Ecto neural progenitor cell (in vitro differentiated cells): ENCODE measurements around the gene ZFP3.
A peak's percentile ranks its signal among the peaks of the same experiment; 100 is the strongest.
"Not testable (repeated sequence)": the region's sequence is repeated elsewhere in the genome, so short reads cannot be mapped to it uniquely, and the experiment has no call there.

ENCODE experiments used
- DNase-seq: peaks from one replicate; pipeline ENCODE4 v3.0.0-alpha.2; 2018; ENCODE audit warnings: low spot score

Gene ZFP3

DNA sequence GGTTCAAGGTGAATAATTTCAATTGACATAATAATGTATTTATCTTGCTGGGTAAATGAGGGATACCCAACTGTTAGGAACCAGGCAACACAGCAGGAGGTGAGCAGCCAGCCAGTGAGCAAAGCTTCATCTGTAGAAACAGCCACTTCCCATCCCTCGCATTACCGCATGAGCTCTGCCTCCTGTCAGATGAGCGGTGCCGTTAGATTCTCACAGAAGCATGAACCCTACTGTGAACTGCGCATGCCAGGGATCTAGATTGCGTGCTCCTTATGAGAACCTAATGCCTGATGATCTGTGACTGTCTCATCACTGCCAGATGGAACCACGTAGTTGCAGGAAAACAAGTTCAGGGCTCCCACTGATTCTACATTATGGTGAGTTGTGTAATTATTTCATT, 46.6 kb downstream of the ZFP3 start:
- peak; percentile 25 for DNase-seq

DNA sequence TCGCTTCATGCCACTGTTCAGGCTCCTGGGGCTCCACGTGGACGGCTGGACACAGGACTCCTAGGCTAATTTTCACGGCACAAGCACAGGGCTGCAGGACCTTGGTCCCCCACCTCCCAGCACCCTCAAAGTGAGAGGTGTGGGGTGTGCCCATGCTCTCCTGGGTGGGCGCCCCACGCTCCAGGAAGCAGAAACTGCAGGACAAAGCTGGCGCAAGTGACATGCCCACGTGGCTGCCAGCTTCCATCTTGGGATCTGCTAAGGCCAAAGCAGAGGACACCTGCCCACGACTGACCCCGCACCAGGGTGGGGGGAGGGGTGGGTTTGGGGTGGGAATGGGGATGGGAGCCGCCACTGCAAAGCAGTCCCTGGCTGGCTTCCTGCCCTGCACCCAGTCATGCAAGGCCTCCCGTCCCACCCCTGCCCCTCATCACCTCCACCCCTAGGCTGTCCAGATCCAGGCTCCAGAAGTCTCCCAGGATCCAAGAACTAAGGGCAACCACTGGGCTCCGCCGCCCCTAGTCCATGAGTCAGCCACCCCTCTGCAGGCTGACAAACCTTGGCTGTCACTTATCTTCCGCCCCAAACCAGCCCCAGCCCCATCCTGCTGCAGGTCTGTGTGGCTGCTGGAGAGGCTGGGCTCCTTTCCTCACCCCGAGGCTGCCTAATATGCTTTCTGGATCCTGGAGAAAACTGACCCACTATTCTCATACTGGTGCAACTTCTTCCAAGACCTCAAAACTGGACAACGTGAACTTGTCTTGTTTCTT, 48.6 kb downstream of the ZFP3 start:
- DNase-seq: peak; percentile 25

DNA sequence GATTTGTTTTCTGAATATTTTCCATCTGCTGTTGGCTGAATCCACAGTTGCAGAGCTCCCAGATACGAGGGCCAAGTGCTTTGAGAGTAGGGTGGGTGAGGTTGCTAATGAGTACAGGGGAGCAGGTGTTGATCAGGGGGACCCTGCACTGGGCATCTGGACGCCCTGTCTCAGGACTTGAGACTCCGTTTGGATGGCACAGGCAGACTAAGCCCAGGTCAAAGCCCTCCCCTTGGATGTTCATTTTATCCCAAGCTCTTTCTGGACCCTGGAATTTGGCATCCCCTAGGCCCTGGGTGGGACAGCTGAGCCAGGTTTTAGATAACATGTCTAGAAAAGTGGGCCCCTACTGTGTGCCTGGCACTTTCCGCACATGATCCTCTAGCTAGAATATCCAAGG, 49.6 kb downstream of the ZFP3 start:
- DNase-seq: peak; percentile 26

DNA sequence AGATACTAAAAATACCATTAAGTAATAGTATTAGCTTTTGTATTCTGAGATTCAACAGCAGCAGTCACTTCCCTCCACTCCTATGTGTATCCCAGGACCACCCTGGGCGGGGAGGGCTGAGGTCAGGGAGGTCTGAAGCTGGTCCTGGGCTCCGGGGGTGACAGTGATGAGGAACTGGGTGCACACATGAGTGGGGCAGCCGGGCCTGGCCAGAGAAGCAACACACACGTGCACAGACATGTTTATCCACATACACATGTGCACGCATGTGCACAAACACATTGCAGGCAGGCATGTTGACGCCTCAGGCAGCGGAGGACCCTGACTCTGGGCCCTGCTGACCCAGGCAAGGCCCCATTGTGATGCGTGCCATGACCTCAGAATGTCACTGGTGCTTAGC, 50.1 kb downstream of the ZFP3 start:
- DNase-seq: not testable (repeated sequence)

DNA sequence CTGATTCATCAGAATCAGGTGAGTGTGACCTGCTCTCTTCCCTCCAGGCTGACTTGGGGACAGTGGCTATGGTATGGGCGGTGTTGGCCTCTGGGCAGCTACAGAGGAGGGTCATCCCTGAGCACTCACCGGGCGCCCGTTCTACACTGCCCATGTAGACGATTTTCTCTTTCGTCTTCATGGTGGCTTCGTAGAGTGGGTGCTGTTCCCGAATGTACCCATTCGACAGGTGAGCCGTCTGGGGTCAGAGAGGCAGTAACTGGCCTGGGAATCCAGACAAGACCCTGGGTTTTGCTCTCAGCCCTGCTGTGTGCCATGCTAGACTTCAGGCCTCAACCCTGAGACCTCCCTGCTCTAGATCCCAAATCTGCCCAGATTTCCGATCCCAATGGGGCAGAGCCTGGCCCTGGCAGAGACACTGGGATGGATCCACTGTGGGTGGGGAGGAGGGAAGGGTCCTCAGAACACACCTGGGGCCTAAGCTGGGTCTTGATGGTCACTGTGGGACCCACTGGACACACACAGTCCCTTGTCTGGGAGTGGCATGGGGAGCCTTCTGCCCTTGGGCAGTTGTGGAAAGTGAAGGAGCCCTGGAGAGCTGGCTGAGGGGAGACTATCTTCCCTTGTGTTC, 50.8 kb downstream of the ZFP3 start:
- DNase-seq: no peak

DNA sequence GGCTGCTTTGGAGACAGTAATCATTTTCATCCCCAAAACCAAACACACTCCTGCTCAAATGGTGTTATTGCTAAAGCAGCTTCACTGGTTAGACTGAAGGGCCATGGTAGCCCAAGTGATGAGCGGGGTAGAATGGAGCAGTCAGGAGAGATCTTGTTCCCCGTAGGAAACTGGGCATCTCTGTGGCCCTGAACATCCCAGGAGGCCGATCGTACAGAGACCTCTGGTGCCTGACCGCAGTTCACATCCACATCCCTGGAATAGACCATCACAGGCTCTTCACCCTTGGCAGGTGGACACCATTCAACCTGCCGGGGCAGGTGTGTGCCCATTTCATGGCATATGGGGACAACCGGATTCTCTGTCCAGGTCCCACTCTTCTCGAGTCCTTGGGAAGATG, 51.5 kb downstream of the ZFP3 start:
- not testable (repeated sequence) for DNase-seq

DNA sequence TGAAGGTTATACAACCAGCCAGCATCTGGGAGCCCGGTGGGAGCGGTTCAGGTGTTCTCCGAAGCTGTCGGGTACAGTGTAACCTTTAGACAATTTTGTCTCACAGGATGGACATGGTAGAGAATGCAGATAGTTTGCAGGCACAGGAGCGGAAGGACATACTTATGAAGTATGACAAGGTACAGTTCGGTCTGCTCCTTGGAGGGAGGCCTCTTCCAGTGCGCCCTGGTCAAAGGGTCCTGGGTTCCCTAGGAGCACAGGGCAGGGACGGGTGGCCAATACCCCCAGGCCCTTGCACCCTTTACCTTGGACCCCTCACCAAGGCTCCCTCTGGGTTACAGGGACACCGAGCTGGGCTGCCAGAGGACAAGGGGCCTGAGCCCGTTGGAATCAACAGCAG, 52.0 kb downstream of the ZFP3 start:
- not testable (repeated sequence) for DNase-seq

DNA sequence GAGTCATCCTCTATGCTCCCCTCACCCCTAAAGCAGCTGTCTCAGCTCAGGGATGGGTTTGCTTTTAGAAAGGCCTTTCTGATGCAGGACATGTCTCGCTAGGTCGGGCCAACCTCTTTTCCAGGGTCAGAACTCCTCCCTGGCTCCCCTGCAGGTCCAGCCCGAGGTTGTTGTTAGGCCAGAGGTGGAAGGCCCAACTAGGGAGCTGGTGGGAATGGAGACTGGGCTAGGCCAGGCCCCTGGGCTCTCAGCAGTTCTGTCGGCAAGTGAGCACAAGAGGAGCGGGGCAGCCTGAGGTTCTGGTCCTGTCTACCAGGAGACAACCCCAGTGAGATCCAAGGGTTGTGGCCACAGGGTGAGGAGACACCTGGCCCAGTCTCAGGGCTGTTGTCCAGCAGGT, 52.4 kb downstream of the ZFP3 start:
- not testable (repeated sequence) for DNase-seq

DNA sequence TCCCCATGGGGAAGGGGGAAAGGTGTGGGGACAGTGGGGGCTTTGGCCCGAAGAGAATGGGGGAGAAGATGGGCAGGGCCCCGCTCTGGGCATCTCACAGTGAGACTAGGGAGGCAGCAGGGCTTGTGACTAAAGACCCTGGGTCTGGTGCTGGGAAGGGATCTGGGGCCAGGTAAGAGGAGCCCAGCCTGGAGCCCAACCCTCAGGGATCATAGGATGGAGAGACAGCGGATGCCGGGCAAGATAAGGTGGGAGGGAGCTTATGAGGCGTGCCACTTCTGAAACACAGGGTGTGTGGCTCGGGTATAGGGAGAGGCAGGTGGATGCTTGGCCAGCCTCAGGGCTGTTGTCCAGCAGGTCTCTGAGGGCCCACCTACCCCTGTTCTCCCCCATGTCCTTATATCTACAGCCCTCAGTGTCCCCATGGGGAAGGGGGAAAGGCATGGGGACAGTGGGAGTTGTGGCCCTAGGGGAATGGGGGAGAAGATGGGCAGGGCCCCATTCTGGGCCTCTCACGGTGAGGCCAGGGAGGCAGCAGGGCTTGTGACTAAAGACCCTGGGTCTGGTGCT, 53.0 kb downstream of the ZFP3 start:
- no peak for DNase-seq

DNA sequence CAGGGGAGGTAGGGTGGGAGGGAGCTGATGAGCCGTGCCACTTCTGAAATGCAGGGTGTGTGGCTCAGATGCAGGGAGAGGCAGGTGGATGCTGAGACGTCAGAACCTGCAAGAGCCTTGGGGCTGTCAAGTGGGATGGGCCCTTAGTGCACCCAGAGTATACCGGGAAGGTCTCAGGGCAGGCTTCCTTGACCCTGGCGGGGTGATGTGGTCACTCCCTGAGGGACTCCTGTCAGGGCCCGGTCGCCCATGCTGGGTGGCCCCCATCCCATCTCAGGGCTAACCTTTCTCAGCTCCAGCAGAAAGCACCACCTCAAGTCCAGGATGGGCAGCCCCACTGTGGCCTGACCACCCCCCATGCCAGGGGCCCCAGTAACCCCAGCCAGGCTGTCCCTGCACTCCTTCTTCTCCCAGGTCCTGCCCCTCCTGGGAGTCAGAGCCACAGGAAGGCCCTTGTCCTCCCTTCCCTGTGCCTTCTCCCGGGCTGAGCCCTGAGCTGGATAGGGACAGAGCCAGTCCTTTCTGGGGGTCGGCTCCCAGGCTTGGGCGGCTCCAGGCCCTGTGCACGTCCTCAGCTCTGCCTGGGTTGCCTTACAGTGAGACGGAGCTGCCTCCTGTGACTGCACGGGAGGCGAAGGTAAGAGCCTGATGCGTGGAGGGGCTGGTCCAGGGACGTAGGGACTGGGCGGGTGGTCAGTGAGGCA, 53.7 kb downstream of the ZFP3 start:
- not testable (repeated sequence) for DNase-seq

DNA sequence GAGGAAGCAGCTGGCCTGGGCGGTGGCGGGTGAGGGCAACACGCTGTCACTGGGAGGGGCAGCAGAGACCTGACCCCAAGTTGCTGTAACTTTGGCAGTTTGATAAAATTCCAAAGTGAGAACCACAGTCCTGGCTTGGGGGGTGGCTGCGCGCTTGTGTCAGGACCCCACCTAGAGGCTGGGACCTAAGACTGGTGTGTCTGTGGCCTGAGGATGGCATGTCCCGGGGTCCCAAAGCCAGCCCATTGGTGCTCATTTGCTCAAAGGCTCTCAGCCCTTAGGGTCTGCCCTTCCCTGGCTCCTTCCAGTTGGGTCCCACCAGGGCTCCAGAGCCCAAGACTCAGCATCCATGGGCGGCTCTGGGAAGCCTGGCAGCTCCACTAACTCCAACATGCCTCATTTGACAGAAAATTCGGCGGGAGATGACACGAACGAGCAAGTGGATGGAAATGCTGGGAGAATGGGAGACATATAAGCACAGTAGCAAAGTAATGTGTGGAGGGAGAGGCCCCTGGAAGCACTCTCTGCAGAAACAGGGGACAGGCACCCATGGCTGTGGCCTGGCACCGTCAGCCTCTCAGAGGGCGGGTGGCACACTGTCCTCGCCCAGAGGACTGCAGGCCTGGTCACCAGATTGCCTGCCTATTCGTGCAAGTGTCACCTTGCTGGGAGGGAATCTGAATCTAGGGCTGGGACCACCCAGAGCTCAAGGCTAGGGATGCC, 54.4 kb downstream of the ZFP3 start:
- not testable (repeated sequence) for DNase-seq

DNA sequence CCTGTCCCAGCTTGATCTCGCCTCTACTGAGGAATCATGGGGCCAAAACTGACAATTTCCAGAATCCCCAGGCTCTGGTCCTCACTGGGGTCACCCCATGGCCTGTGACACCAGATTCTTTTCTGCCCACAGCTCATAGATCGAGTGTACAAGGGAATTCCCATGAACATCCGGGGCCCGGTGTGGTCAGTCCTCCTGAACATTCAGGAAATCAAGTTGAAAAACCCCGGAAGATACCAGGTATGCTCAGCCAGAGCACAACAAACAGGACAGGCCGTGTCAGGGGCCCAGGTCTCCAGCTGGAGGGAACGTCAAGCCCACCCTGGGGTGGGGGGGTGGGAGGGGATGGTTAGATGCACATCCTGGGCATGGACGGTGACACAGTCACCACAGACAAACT, 55.0 kb downstream of the ZFP3 start:
- no peak for DNase-seq

DNA sequence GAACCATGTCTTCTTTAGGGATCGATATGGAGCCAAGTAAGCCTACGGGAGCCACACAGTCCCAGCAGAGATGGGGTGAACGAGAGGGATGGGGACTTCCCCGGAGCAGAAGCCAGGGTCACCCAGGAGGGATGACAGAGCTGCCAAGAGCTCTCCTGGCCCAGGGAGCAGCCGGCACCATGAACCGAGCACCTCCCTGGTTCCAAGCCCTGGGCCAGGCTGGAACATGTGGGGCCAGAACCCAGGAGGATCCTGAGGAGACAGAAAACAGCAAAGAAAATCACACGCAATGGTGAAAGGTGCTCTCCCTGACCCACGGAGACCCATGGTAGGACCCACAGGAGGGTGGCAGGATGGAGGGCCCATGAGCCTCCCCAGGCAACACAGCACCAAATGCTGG, 55.7 kb downstream of the ZFP3 start:
- not testable (repeated sequence) for DNase-seq

DNA sequence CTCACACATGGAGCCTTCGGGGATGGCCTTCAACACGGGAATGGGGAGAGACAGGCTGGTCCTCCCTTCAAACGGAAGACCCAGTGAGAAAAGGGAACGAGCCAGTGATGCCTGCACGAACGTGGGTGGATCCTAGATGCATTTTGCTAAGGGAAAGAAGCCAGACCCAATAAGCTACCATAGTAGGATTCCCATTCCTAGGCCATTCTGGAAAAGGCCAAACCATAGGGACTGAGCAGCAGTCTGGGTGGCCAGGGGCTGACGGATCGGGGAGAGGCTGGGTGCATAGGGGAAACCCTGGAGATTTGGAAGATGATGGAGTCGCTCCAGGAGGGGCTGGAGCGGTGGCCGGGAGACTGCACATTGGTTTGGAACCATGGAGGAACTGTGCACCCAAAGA, 56.3 kb downstream of the ZFP3 start:
- DNase-seq: not testable (repeated sequence)

DNA sequence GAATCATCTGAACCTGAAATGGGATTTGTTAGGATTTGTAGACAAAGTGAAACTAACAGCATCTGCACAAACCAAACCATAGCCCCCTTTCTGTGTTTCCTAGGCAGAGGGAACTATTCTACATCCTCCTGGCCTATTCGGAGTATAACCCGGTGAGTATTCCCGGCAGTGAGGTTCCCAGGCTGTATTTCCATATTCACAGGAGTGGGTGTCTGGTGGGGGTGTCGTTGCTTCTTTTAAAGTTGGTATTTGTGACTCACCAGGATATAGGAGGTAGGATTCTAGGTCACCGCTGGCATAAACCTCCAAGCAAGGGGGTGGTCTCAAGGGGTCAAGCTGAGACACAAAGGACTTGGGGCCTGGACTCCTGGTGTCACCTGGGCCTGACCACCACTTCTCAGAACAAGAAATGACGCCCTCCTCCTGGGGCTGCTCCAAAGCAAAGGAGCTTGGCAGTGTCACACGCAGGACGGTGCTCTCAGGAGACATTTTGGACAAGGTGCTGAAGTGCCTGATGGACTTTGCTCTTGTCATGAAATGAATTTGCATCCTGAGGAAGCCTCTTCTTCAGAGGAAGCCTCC, 57.0 kb downstream of the ZFP3 start:
- not testable (repeated sequence) for DNase-seq

DNA sequence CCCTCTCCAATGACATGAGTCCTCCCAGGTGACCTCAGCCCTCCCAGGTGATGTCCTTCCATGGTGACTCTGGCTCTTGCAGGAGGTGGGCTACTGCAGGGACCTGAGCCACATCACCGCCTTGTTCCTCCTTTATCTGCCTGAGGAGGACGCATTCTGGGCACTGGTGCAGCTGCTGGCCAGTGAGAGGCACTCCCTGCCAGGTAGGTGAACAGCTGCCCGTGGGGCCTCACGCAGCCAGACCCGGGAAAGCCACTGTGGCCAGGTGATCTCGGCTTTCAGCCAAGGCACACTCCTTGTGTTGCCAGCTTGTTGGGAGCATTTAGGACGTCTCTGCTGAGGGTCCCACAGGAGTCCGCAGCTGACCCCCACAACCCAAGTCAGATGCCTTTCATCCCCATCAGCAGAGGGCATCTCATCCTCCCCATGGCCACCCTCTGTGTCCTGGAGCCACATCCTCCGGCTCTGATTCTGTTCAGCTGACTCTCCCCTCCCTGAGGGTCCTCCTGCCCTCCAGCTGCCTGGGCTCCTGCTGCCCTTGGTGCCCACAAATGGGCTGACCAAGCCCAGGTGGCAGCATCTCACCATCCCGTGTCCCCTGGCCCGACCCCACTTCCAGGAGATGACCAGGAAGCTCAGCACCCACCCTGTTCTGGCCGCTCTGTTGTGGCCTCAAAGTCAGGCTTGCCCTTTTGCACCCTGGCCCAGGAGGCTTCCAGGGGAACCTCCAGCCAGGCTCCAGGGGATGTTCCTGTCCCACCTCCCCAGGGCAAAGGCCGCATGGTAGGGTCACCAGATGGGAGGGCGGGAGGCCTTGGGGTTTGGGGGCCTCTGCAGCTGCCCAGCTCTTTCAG, 57.7 kb downstream of the ZFP3 start:
- DNase-seq: no peak

DNA sequence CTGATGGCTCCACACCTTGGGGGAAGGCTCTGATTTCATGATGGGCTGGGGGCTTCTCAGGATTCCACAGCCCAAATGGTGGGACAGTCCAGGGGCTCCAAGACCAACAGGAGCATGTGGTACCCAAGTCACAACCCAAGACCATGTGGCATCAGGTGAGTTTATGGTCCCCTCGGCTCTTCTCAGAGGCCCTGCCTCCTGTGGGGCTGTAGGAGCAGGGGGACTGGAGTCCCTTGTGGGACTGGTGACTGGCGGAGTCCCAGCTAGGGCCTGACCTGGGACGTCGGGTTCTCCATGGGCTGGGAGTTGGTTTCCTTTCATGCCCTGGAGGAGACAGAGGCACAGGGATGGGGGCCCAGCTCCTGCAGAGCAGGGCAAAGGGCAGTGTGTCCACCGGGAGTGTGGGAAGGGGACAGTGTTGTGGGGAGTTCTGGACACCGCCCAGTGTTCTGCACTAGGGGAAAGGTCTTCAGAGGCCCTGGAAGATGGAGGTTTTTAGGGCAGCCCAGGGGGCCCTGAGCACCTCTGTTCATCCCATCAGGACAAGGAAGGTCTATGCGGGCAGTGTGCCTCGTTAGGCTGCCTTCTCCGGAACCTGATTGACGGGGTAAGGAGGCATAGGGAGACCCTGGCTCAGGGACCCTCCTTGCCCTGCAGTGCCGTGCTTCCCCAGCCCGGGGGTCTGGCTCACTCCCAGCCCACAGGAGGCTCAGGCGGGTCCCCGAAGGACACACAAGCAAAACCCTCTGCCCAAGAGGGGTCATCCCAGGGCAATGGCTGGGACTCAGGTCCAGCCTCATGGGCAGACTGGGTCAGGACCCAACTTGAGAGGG, 58.5 kb downstream of the ZFP3 start:
- DNase-seq: not testable (repeated sequence)

DNA sequence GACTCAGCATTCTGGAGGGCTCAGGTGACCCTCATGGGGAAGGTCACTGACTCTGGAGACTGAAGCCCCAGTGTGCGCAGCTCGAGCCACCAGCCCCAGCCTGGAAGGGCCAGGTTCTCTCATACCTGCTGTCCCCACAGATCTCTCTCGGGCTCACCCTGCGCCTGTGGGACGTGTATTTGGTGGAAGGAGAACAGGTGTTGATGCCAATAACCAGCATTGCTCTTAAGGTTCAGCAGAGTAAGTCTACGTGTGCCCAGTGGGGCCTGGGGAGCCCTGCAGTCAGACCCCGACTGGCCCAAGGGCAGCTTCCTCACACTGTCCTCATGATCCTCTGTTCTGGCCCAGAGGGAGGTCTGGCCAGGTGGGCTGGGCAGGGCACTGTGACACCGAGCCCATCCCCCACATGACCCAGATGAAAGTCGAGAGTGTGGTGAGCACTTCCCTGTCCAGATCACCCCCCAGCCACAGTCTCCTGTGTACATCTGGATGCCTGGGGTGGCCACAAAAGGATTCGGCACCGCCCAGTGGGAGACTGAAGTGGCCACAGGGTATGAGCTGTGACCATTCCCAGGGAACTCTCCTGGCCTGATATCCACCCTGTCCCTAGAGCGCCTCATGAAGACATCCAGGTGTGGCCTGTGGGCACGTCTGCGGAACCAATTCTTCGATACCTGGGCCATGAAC, 59.4 kb downstream of the ZFP3 start:
- not testable (repeated sequence) for DNase-seq

DNA sequence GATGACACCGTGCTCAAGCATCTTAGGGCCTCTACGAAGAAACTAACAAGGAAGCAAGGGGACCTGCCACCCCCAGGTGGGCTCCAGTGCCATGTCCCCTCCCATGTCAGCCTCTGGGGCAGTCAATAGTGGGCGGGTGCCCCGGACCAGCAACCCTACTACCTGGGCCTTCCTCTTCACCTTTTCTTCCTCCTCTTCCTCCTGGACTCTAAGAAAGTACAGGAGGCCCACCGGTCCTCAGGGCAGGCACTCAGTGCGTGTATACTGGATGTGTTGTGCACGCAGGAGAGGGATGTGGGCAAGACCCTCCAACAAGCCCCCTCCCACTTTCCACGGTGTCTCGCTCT, 59.9 kb downstream of the ZFP3 start:
- DNase-seq: not testable (repeated sequence)
